ENCODE measurements around the gene FRA10AC1. TPM values are rescaled to one million over a fixed set of nuclear protein-coding genes. Genes with fewer than 3 reads are reported as not detected.

The FRA10AC1 gene
- 1 to 10 TPM; 3.0 to 4.5 (median 3.6) TPM for polyA plus RNA-seq

DNA sequence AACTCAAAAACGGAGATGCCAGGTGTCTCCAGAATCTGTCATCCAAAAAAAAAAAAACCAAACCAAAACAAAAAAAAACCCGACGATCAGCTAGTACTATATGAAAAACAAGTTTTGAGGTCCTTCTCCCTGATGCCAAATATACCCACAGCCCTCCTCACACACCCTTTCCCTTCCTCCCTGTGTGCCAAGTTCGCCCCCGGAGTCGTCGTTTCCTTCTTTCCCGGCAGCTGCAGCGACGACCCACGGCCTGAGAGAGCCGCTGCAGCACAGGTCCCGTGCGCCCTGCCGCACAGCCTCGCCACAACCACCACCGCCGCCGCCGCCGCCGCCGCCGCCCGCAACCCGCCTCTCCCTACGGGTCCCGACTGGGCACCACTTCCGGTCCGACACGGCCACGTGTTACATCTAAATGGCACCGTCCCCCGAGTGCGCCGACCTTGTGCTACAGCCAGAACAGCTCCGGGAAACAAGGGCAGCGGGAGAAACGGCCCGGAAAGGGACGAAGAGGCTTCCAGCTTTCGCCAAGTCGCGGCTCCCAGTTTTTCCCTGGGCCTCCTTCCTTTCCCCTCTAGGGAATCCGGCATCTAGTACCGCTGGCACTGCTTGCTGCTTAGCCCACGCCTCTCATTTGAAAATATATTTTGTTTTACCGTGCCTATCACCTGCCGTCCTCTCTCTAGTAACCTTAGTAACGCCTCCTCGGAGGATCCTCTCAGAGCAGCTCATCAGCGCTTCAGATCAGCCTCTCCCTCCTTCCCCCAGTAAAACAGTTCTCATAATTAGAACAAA, at the start of gene FRA10AC1:
Gene FRA10AC1, minus strand, starts transcription at position 383 of the 792 bp plus-strand sequence. CDS start 2,486 bp downstream, outside the sequence.
- peak; percentile 84 to 87 (median 85) for DNase-seq
- no peak within 1 kb of the TSS for H3K27ac Mint-ChIP-seq
- peaks cover 0 to 1% (median 0%) of the 10 kb centered on the region in 3 donors for H3K27me3 Mint-ChIP-seq (ENCODE audit: low read depth in 3 of 3)
- peaks cover 2 to 7% of the 10 kb centered on the region in 2 donors for H3K4me1 Mint-ChIP-seq
- peaks cover under 1 to 18% (median 2%) of the 10 kb centered on the region in 3 donors for H3K36me3 Mint-ChIP-seq
- H3K4me3 Mint-ChIP-seq: no peak within 1 kb of the TSS
- no peaks in the 10 kb centered on the region for H3K9me3 Mint-ChIP-seq

DNA sequence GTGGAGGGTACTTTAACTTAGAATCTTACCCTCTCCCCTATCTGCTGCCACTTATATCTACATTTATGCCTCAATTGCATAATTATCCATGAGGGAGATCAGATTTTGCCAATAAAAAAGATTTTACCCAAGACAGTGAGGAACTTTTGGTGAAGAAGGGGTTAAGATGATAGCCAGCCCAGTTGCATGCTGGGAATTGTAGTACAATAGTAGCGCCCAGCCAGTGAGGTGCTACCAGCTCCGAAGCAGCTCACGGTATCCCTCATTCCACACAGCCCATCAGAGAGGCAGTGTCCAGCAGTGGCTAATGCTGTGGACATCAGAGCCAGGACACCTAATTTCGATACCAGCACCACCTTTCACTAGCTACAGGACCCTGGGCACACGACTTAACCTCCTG, 49.4 kb upstream of the FRA10AC1 start:
- Mint-ChIP-seq H3K9me3 (no peaks in the 10 kb centered on the region), H3K36me3 (no peaks in the 10 kb centered on the region), H3K4me1 (peaks cover 2 to 8% of the 10 kb centered on the region in 2 donors), H3K4me3 (peak overlapping the region in 1 of 5 donors; percentile 45), H3K27ac (no peak overlapping the region), H3K27me3 (ENCODE audit: low read depth in 3 of 3) (peaks cover 5 to 6% (median 5%) of the 10 kb centered on the region in 3 donors)
- no peak for DNase-seq

DNA sequence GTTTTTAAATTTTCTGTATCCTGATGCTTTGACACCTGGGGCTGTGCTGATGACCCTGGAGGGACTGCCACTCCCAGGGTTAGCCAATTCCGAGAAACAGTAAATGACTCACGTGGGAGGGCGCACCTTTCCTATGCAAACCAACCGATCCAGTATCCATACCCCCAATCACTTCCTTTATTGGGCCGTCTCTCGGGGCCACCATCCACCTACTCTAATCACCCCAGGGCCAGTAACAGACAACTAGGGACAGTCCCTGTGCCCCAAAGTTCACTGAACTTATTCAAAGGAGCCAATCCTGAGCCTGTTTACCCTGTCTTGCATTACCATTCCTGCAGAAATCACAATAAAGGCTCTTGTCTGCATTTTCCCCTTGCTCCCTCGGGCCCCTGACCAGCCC, 48.7 kb upstream of the FRA10AC1 start:
- Mint-ChIP-seq H3K4me1 (peaks cover 2 to 8% of the 10 kb centered on the region in 2 donors), H3K9me3 (no peaks in the 10 kb centered on the region), H3K4me3 (no peak overlapping the region), H3K27ac (no peak overlapping the region), H3K27me3 (ENCODE audit: low read depth in 3 of 3) (peaks cover 3 to 6% (median 5%) of the 10 kb centered on the region in 3 donors), H3K36me3 (no peaks in the 10 kb centered on the region)
- no peak for DNase-seq

DNA sequence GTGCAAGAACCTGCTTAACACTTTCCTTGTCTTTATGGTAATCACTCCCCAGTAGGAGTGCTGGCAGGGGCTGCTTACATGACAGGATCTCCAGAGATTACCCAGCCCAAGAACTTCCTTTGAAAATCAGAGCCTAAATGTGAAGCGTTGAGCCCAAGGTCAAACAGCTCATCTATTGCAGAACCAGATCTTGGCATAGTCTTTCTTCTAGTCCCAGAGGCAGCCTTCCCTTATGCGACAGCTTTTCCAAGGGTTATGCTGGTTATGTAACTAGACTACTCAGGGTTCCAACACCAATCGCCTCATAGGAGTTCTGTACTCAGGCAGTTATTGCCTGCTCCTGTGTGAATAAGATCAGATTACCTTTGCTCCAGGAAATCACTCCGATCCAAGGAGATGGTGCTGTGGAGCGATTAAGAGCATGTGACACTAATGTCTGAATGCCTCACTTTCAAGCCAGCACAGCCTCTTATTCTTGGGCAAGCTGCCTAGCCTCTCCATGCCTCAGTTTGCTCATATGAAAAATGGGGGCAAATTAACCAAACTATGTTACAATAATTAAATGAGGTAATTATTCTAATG, 46.9 kb upstream of the FRA10AC1 start:
- no peak overlapping the region for H3K27ac Mint-ChIP-seq
- H3K4me1 Mint-ChIP-seq: peaks cover 2 to 8% of the 10 kb centered on the region in 2 donors
- no peaks in the 10 kb centered on the region for H3K9me3 Mint-ChIP-seq
- no peak for DNase-seq
- H3K36me3 Mint-ChIP-seq: no peaks in the 10 kb centered on the region
- no peak overlapping the region for H3K4me3 Mint-ChIP-seq
- H3K27me3 Mint-ChIP-seq (ENCODE audit: low read depth in 3 of 3): peaks cover 2 to 6% (median 5%) of the 10 kb centered on the region in 3 donors

GRCh38 chr10:93746844-93747284, 44.5 kb upstream of the FRA10AC1 start:
- peaks cover 0 to 5% (median 3%) of the 10 kb centered on the region in 3 donors for H3K27me3 Mint-ChIP-seq (ENCODE audit: low read depth in 3 of 3)
- DNase-seq: no peak
- no peaks in the 10 kb centered on the region for H3K9me3 Mint-ChIP-seq
- no peak overlapping the region for H3K4me3 Mint-ChIP-seq
- no peaks in the 10 kb centered on the region for H3K36me3 Mint-ChIP-seq
- peaks cover 2 to 3% of the 10 kb centered on the region in 2 donors for H3K4me1 Mint-ChIP-seq
- no peak overlapping the region for H3K27ac Mint-ChIP-seq

GRCh38 chr10:93745408-93746065, 43.1 kb upstream of the FRA10AC1 start:
- Mint-ChIP-seq H3K4me3 (no peak overlapping the region), H3K36me3 (no peaks in the 10 kb centered on the region), H3K9me3 (no peaks in the 10 kb centered on the region), H3K27me3 (ENCODE audit: low read depth in 3 of 3) (peaks cover 0 to 1% (median 1%) of the 10 kb centered on the region in 3 donors), H3K27ac (no peak overlapping the region), H3K4me1 (no peaks in the 10 kb centered on the region)
- DNase-seq: no peak

DNA sequence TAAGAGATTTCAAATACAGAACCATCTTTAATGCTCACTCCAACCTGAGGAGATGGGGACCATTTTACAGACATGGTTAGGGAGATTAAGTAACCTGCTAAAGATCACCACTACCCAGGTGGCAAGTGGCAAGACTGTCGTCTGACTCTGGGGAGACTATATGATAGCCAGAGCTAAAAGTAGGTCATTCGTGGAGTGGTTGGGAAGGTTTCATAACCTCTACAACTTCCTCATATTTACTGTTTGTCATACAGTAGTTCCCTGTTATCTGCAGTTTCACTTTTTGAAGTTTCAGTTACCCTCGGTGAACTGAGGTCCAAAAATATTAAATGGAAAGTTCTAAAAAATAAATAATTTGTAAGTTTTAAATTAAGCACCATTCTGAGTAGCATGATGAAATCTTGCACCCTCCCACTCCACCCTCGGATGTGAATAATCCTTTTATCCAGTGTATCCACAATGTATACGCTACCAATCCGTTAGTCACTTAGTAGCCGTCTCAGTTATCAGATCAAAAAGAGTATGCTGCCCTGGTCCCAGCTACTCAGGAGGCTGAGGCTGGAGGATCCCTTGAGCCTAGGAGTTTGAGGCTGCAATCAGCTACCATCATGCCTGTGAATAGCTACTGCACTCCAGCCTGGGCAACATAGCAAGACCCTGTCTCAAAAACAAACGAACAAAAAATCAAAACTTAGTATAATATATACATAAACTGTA, 40.4 kb upstream of the FRA10AC1 start:
- Mint-ChIP-seq H3K27me3 (ENCODE audit: low read depth in 3 of 3) (peaks cover 0 to 2% (median 2%) of the 10 kb centered on the region in 3 donors), H3K27ac (no peak overlapping the region), H3K4me1 (no peaks in the 10 kb centered on the region), H3K4me3 (no peak overlapping the region), H3K9me3 (peaks cover 0 to 3% (median 0%) of the 10 kb centered on the region in 6 donors), H3K36me3 (no peaks in the 10 kb centered on the region)
- DNase-seq: no peak

GRCh38 chr10:93741367-93741766, 39.0 kb upstream of the FRA10AC1 start:
- Mint-ChIP-seq H3K27ac (no peak overlapping the region), H3K9me3 (peaks cover 0 to 3% (median 0%) of the 10 kb centered on the region in 6 donors), H3K27me3 (ENCODE audit: low read depth in 3 of 3) (peaks cover 2 to 4% (median 4%) of the 10 kb centered on the region in 3 donors), H3K4me3 (no peak overlapping the region), H3K36me3 (no peaks in the 10 kb centered on the region), H3K4me1 (no peaks in the 10 kb centered on the region)
- DNase-seq: no peak

GRCh38 chr10:93726024-93726423, 23.6 kb upstream of the FRA10AC1 start:
- H3K27me3 Mint-ChIP-seq (ENCODE audit: low read depth in 3 of 3): peaks cover 2 to 8% (median 6%) of the 10 kb centered on the region in 3 donors
- DNase-seq: no peak
- H3K36me3 Mint-ChIP-seq: no peaks in the 10 kb centered on the region
- H3K27ac Mint-ChIP-seq: no peak overlapping the region
- no peak overlapping the region for H3K4me3 Mint-ChIP-seq
- H3K4me1 Mint-ChIP-seq: no peaks in the 10 kb centered on the region
- H3K9me3 Mint-ChIP-seq: no peaks in the 10 kb centered on the region

DNA sequence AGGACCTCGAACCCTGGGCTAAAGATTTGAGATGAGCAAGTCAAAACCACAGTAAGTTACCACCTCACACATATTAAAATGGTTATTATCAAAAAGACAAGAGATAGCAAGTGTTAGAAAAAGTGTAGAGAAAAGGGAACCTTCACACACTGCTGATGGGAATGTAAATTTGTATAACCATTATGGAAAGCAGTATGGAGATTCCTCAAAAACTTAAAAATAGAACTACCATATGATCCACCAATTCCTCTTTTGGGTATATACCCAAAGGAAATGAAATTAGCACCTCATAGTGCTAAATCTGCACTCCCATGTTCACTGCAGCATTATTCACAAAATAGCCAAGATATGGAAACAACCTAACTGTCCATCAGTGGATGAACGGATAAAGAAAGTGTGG, 20.8 kb upstream of the FRA10AC1 start:
- H3K9me3 Mint-ChIP-seq: no peaks in the 10 kb centered on the region
- H3K36me3 Mint-ChIP-seq: no peaks in the 10 kb centered on the region
- H3K4me3 Mint-ChIP-seq: no peak overlapping the region
- no peaks in the 10 kb centered on the region for H3K4me1 Mint-ChIP-seq
- H3K27me3 Mint-ChIP-seq (ENCODE audit: low read depth in 3 of 3): peaks cover 0 to 9% (median under 1%) of the 10 kb centered on the region in 3 donors
- no peak overlapping the region for H3K27ac Mint-ChIP-seq
- no peak for DNase-seq

GRCh38 chr10:93722550-93722949, 20.2 kb upstream of the FRA10AC1 start:
- H3K4me3 Mint-ChIP-seq: no peak overlapping the region
- peaks cover 0 to 9% (median 1%) of the 10 kb centered on the region in 3 donors for H3K27me3 Mint-ChIP-seq (ENCODE audit: low read depth in 3 of 3)
- no peaks in the 10 kb centered on the region for H3K9me3 Mint-ChIP-seq
- H3K27ac Mint-ChIP-seq: no peak overlapping the region
- DNase-seq: no peak
- no peaks in the 10 kb centered on the region for H3K36me3 Mint-ChIP-seq
- H3K4me1 Mint-ChIP-seq: no peaks in the 10 kb centered on the region

DNA sequence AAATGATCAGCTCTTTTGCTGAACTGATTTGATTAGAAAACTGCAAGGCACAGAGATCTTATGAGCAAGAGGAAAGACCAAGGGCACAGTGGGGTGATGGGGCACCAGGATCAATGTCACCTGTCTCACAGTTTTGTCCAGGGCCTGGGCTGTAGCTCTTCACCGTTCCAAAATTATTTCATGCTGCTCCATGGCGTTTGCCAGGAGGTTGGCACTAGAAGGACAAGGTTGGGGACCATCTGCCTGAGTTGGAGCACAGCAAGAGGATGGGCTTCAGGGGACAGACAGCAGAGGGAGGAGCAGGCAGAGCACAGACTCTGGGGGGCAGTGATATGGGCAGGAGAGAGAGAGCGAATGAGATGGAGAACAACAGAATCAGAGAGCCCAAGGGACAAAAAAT, 17.5 kb upstream of the FRA10AC1 start:
- Mint-ChIP-seq H3K36me3 (no peaks in the 10 kb centered on the region), H3K27ac (no peak overlapping the region), H3K9me3 (no peaks in the 10 kb centered on the region), H3K27me3 (ENCODE audit: low read depth in 3 of 3) (peaks cover 0 to 9% (median 3%) of the 10 kb centered on the region in 3 donors), H3K4me1 (no peaks in the 10 kb centered on the region), H3K4me3 (peak overlapping the region in 1 of 5 donors; percentile 27)
- no peak for DNase-seq

DNA sequence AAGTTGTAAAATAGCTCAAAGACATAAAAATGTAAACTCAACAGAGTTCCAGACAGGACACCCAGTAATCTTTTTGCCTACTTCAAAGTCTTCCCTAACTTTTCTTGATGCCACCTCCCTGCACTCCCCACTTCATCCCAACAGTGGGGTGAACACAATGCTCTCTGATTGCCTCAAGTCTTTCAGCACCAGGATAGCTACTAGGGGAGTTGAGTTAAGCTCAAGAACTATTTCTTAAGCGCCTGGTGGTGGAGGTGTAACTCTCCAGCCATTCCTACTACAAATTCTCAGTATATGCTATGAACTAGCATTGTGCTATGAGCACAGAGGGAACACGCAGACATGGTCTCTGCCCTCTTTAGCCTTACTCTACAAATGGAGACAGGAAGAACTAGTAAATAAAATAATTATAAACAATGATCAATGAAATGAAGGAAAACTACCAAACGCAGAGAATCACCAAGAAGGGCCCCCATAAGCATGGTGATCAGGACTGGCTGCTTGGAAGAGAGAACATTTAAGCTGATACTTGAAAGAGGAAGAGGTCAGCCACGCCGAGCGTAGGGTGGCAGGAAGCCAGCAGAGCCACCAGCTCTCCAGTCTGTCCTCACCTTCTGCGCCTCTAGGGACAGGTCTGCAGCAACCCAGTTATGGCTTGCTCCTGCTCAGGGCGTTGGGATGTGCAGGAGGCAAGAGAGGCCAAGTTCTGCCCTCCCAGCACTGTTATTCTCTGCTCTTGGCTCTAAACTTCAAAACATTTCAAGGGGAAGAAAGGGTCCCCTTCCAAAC, 16.7 kb upstream of the FRA10AC1 start:
- DNase-seq: no peak
- Mint-ChIP-seq H3K4me3 (no peak overlapping the region), H3K27ac (no peak overlapping the region), H3K36me3 (no peaks in the 10 kb centered on the region), H3K9me3 (no peaks in the 10 kb centered on the region), H3K27me3 (ENCODE audit: low read depth in 3 of 3) (peaks cover 0 to 11% (median 3%) of the 10 kb centered on the region in 3 donors), H3K4me1 (no peaks in the 10 kb centered on the region)

All from immature natural killer cell (primary cell).